GM12878 (cell line): Measurements from ENCODE around the gene FUT6. TPM values are rescaled to one million over a fixed set of nuclear protein-coding genes. Genes with fewer than 3 reads are reported as not detected.

Experiments used
- ATAC-seq: fragments of 200-7000 bp; cut with Tn5 transposase; 3 replicates; pipeline ENCODE4 v1.9.1; 2020; ENCODE audit warnings: mild to moderate bottlenecking, moderate library complexity
- BruUV-seq: library from RNA; stranded (reverse); fragments of 400-500 nt; replicated peaks from 2 replicates; lab custom pipeline; 2021; lab: Mats Ljungman, UMichigan
- CTCF ChIA-PET: fragments of 300-600 bp; sonication (Branson Sonifier 250); formaldehyde crosslinking; extraction: SDS; loops from one replicate; lab custom pipeline; 2021; ENCODE audit warnings: inconsistent platforms; lab: Yijun Ruan, JAX
- POLR2A ChIA-PET: fragments of 350-600 bp; formaldehyde crosslinking; extraction: SDS; loops from one replicate; lab custom pipeline; 2021; ENCODE audit warnings: inconsistent platforms; lab: Charles Lee
- RAD21 ChIA-PET: fragments of 300-600 bp; sonication (Branson Sonifier 250); formaldehyde crosslinking; loops from one replicate; lab custom pipeline; 2023; ENCODE audit warnings: antibody characterized with exemption; ENCODE audit not compliant: unreplicated experiment; lab: Charles Lee
- SMC1A ChIA-PET: fragments of 300-600 bp; sonication (Branson Sonifier 250); formaldehyde crosslinking; loops from one replicate; lab custom pipeline; 2023; ENCODE audit not compliant: unreplicated experiment, uncharacterized antibody; lab: Charles Lee
- DNase-seq: peaks from one replicate; pipeline ENCODE4 v3.0.0-alpha.2; 2011; ENCODE audit warnings: low read depth, low spot score
- FAIRE-seq: peaks from 3 replicates; lab custom pipeline; 2011; peaks lifted over from hg19 to GRCh38; lab: Jason Lieb, UNC
- H2AFZ ChIP-seq: 2 replicates; pipeline ENCODE4 v1.6.0; 2011; ENCODE audit warnings: low read depth, low read length, control low read depth; ENCODE audit not compliant: control insufficient read depth
- H3K27ac ChIP-seq: 2 replicates; pipeline ENCODE4 v1.5.1; 2011; ENCODE audit warnings: control low read depth; ENCODE audit not compliant: control insufficient read depth, insufficient read depth
- H3K27me3 ChIP-seq, 2 experiments: replicated peaks in 1 of 2; 2 replicates each; pipeline versions ENCODE4 v1.6.0 to v1.6.1; 2011; ENCODE audit warnings: low read length in 1 of 2; ENCODE audit not compliant: control insufficient read depth in 2 of 2, insufficient read depth in 2 of 2
- H3K36me3 ChIP-seq, 2 experiments: 2 replicates each; pipeline ENCODE4 v1.5.1; 2011; ENCODE audit warnings: low read length in 1 of 2; ENCODE audit not compliant: control insufficient read depth in 2 of 2, insufficient read depth in 2 of 2
- H3K4me1 ChIP-seq: 2 replicates; pipeline ENCODE4 v1.6.1; 2011; ENCODE audit warnings: mild to moderate bottlenecking, low read length, moderate library complexity, mixed read lengths; ENCODE audit not compliant: control insufficient read depth, insufficient read depth
- H3K4me2 ChIP-seq: 2 replicates; pipeline ENCODE4 v1.6.0; 2011; ENCODE audit warnings: control low read depth; ENCODE audit not compliant: control insufficient read depth, insufficient read depth
- H3K4me3 ChIP-seq: fragments of 200-600 bp; sonication (generic); 2 replicates; pipeline ENCODE4 v1.5.1; 2016
- H3K79me2 ChIP-seq: 2 replicates; pipeline ENCODE4 v1.6.0; 2011; ENCODE audit warnings: low read length; ENCODE audit not compliant: control insufficient read depth, insufficient read depth
- H3K9ac ChIP-seq: 2 replicates; pipeline ENCODE4 v1.8.0; 2011; ENCODE audit warnings: low read length, control low read depth, mixed read lengths; ENCODE audit not compliant: control insufficient read depth, insufficient read depth
- H3K9me3 ChIP-seq: replicated peaks from 3 replicates; pipeline ENCODE4 v1.5.1; 2011; ENCODE audit warnings: mild to moderate bottlenecking, low read length; ENCODE audit not compliant: control insufficient read depth, insufficient read depth
- H4K20me1 ChIP-seq: 2 replicates; pipeline ENCODE4 v1.6.0; 2011; ENCODE audit not compliant: control insufficient read depth, insufficient read depth
- CBX3 ChIP-seq: fragments of 200-600 bp; sonication (generic); IDR thresholded peaks from 2 replicates; pipeline ENCODE4 v1.6.1; 2016; ENCODE audit warnings: low read depth, borderline replicate concordance
- CBX5 ChIP-seq: sonication (generic); IDR thresholded peaks from 2 replicates; pipeline ENCODE4 v1.6.1; 2016; ENCODE audit warnings: low read depth, moderate library complexity, mild to moderate bottlenecking, inconsistent platforms
- IKZF2 ChIP-seq, 2 experiments: fragments of 450-650 bp; IDR thresholded peaks; 2 replicates each; pipeline ENCODE4 v1.6.1; 2017; ENCODE audit warnings: mild to moderate bottlenecking in 2 of 2, moderate library complexity in 2 of 2
- KAT2A ChIP-seq: conservative IDR thresholded peaks from 2 replicates; pipeline ENCODE4 v1.6.1; 2011; ENCODE audit warnings: low read depth, low read length; ENCODE audit not compliant: control insufficient read depth
- KLF5 ChIP-seq: fragments of 450-650 bp; IDR thresholded peaks from 2 replicates; pipeline ENCODE4 v1.6.1; 2014; ENCODE audit warnings: mild to moderate bottlenecking; ENCODE audit not compliant: partially characterized antibody
- MEF2A ChIP-seq: IDR thresholded peaks from 2 replicates; pipeline ENCODE4 v1.6.1; 2011; ENCODE audit warnings: low read depth, mild to moderate bottlenecking, low read length, moderate library complexity; ENCODE audit not compliant: insufficient read depth
- SMARCA5 ChIP-seq: fragments of 450-650 bp; IDR thresholded peaks from 2 replicates; pipeline ENCODE4 v1.6.1; 2017; ENCODE audit warnings: mild to moderate bottlenecking
- SREBF1 ChIP-seq: IDR thresholded peaks from 2 replicates; pipeline ENCODE4 v1.6.1; 2012; ENCODE audit warnings: mild to moderate bottlenecking, low read length
- TCF3 ChIP-seq: IDR thresholded peaks from 2 replicates; pipeline ENCODE4 v1.6.1; 2012; ENCODE audit warnings: low read depth, mild to moderate bottlenecking, low read length, borderline replicate concordance; ENCODE audit not compliant: insufficient read depth
- ZNF207 ChIP-seq: fragments of 450-650 bp; IDR thresholded peaks from 2 replicates; pipeline ENCODE4 v1.6.1; 2014; ENCODE audit warnings: antibody characterized with exemption, mild to moderate bottlenecking, borderline replicate concordance
- ZSCAN29 ChIP-seq: fragments of 450-650 bp; IDR thresholded peaks from 2 replicates; pipeline ENCODE4 v1.6.1; 2017; ENCODE audit warnings: mild to moderate bottlenecking, moderate library complexity
- WGBS: methylation state at CpG from one replicate; pipeline ENCODE4 v1.1.6; 2016; ENCODE audit warnings: low lambda C conversion rate; ENCODE audit not compliant: insufficient replicate concordance, insufficient coverage; ENCODE audit errors: missing lambda C conversion rate; 5-methylcytosine and 5-hydroxymethylcytosine counted together
- in situ Hi-C: fragments of 300-500 bp; cut with MboI; formaldehyde crosslinking; loops from 9 replicates; pipeline ENCODE4 v1.14.3; 2018; ENCODE audit warnings: mixed read lengths
- intact Hi-C: fragments of 100-400 bp; cut with micrococcal nuclease; formaldehyde crosslinking; loops from one replicate; pipeline ENCODE4 v1.14.2; 2022; ENCODE audit not compliant: unreplicated experiment
- polyA plus RNA-seq, 11 experiments: library from polyadenylated mRNA; depleted of rRNA in 4 of 11; unstranded in 6 of 11; stranded (reverse) in 5 of 11; fragments of >200 nt; fragmentation: Nextera tagmentation in 4 of 11; fragmentation: Illumina TruSeq in 1 of 11; extraction: Ambion mirVana in 4 of 11; extraction: Trizol in 1 of 11; gene quantifications; 1 replicate in 1 of 11; 2 replicates in 10 of 11; pipeline versions ENCODE4 v1.2.1 to v1.2.3, GENCODE V29; 2011 to 2016; ENCODE audit warnings: inconsistent platforms in 2 of 11, missing spikeins in 2 of 11, low read depth in 1 of 11
- total RNA-seq, 4 experiments: library from RNA; depleted of rRNA in 3 of 4; stranded (reverse); fragments of >200 nt in 3 of 4; fragmentation: Illumina TruSeq in 1 of 4; extraction: Trizol in 1 of 4; gene quantifications; 2 replicates each; pipeline versions ENCODE4 v1.2.1 to v1.2.3, GENCODE V29; 2013 to 2021
- TF ChIP-seq, protein P1 (sequence below): fragments of 450-650 bp; conservative IDR thresholded peaks from 2 replicates; pipeline ENCODE4 v1.6.1; 2017; ENCODE audit warnings: mild to moderate bottlenecking, moderate library complexity
- TF ChIP-seq, protein P2 (sequence below): fragments of 450-650 bp; IDR thresholded peaks from 2 replicates; pipeline ENCODE4 v1.6.1; 2016; ENCODE audit warnings: mild to moderate bottlenecking

FUT6 gene
- total and polyA plus RNA-seq, 10 of the 15 experiments (the other 5 are each of a cell fraction or from before 2014, with no cell fraction given): not detected

DNA sequence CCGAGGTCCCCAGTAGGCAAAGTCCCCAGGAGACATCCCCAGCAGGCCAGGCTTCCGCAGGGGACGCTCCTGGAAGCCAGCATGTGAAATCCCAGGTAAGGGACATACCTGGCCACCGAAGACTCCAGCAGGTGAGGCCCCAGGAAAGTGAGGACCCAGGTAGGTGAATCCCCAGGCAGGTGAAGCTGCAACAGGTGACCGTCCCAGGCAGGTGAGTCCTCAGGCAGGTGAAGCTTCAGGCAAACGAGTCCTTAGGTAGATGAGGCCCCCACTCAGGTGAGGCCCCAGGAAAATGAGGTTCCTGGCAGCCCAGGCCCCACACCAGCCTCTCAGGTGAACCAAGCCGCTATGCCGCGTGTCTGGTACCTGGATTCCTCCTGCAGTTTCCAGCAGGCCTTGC is 8.3 kb downstream of the FUT6 start:
- Histone ChIP-seq H4K20me1 (no peaks in the 10 kb centered on the region), H2AFZ (no peak overlapping the region), H3K36me3 (no peaks in the 10 kb centered on the region), H3K4me1 (peaks cover 24% of the 10 kb centered on the region), H3K79me2 (no peaks in the 10 kb centered on the region), H3K4me3 (no peak overlapping the region), H3K9me3 (no peaks in the 10 kb centered on the region), H3K27ac (no peak overlapping the region), H3K27me3 (peaks cover 0 to 4% of the 10 kb centered on the region in 2 experiments; a peak in 2 of 4 replicates), H3K4me2 (no peak overlapping the region), H3K9ac (no peak overlapping the region)
- in situ Hi-C loops (no loop called here), intact Hi-C loops (no loop called here)
- FAIRE-seq (no peak), DNase-seq (no peak), ATAC-seq (no peak)
- no peak for TF ChIP-seq TCF3
- no peak for TF ChIP-seq ZNF207
- TF ChIP-seq IKZF2 (IDR thresholded peaks at IDR 0.05): no peak
- TF ChIP-seq, protein P1, sequence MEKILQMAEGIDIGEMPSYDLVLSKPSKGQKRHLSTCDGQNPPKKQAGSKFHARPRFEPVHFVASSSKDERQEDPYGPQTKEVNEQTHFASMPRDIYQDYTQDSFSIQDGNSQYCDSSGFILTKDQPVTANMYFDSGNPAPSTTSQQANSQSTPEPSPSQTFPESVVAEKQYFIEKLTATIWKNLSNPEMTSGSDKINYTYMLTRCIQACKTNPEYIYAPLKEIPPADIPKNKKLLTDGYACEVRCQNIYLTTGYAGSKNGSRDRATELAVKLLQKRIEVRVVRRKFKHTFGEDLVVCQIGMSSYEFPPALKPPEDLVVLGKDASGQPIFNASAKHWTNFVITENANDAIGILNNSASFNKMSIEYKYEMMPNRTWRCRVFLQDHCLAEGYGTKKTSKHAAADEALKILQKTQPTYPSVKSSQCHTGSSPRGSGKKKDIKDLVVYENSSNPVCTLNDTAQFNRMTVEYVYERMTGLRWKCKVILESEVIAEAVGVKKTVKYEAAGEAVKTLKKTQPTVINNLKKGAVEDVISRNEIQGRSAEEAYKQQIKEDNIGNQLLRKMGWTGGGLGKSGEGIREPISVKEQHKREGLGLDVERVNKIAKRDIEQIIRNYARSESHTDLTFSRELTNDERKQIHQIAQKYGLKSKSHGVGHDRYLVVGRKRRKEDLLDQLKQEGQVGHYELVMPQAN: no peak
- TF ChIP-seq KAT2A: no peak
- no peak for TF ChIP-seq CBX5
- no peak for TF ChIP-seq SMARCA5
- TF ChIP-seq ZSCAN29: no peak
- no peak for TF ChIP-seq CBX3
- TF ChIP-seq, protein P2, sequence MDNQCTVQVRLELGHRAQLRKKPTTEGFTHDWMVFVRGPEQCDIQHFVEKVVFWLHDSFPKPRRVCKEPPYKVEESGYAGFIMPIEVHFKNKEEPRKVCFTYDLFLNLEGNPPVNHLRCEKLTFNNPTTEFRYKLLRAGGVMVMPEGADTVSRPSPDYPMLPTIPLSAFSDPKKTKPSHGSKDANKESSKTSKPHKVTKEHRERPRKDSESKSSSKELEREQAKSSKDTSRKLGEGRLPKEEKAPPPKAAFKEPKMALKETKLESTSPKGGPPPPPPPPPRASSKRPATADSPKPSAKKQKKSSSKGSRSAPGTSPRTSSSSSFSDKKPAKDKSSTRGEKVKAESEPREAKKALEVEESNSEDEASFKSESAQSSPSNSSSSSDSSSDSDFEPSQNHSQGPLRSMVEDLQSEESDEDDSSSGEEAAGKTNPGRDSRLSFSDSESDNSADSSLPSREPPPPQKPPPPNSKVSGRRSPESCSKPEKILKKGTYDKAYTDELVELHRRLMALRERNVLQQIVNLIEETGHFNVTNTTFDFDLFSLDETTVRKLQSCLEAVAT: no peak
- no peak for TF ChIP-seq KLF5
- no peak for TF ChIP-seq SREBF1
- TF ChIP-seq MEF2A: no peak
- no TSS peak for BruUV-seq
- POLR2A ChIA-PET: interaction anchor here (0.6 kb wide), 1 partner anchor 1424 kb away, joined by 4 read pairs; no protein-coding TSS in a partner anchor
- CTCF ChIA-PET: no interaction called here
- RAD21 ChIA-PET: no interaction called here
- WGBS: 78% methylated on average over 9 of the region's 9 CpGs
- SMC1A ChIA-PET: no interaction called here
